Measurements from ENCODE around the gene JUNB. TPM values are rescaled to one million over a fixed set of nuclear protein-coding genes. Genes with fewer than 3 reads are reported as not detected.

JUNB gene
- polyA plus RNA-seq, 1 of the 3 experiments (the other 2 are of a cell fraction), result 224 TPM

DNA sequence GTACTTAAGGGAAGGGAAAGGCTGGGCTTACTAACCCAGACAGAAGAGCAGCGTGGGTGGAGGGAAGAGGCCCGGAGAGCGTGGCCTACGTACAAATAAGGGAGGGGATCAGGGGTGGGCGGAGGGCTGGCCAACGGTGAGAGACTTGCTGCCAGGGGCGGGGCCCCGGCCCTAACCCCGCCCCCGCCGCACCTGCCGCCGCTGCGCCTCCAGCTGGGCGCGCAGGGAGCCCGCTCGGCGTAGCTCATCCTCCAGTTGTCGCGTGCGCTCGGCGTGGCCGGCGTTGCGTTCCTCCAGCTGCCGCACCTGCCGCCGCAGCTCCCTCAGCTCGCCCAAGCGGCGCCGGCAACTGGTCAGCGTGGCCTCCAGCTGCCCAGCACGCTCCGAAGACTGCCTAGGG lies 21.6 kb upstream of the JUNB start:
- Histone ChIP-seq H3K4me2 (no peak overlapping the region), H2AFZ (ENCODE audit: low read depth) (no peak overlapping the region), H3K79me2 (ENCODE audit: insufficient read depth) (no peaks in the 10 kb centered on the region), H4K20me1 (ENCODE audit: insufficient read depth) (no peaks in the 10 kb centered on the region), H3K9me3 (no peaks in the 10 kb centered on the region), H3K4me1 (ENCODE audit: control insufficient read depth in 1 of 2, insufficient read depth in 2 of 2, low read depth in 1 of 2, low read length in 1 of 2) (peaks cover 6 to 23% of the 10 kb centered on the region in 2 experiments; a peak in 1 of 4 replicates), H3F3A (replicated peaks; ENCODE audit: insufficient read depth) (peaks cover 12% of the 10 kb centered on the region), H3K36me3 (replicated peaks in 1 of 2; ENCODE audit: control insufficient read depth in 1 of 2, insufficient read depth in 2 of 2, low read length in 1 of 2) (no peaks in the 10 kb centered on the region), H3K27ac (ENCODE audit: low read depth in 2 of 2, low read length in 1 of 2) (no peak overlapping the region), H3K9ac (no peak overlapping the region), H3K9me2 (no peaks in the 10 kb centered on the region), H3K27me3 (ENCODE audit: insufficient read depth) (no peaks in the 10 kb centered on the region), H3K4me3 (ENCODE audit: low read depth in 2 of 2, low read length in 1 of 2) (no peak overlapping the region)
- DNase-seq, result no peak
- 94% methylated on average over 27 of the region's 37 CpGs for WGBS (ENCODE audit: low lambda C conversion rate)
- POLR2A ChIA-PET, result interaction anchor here (0.8 kb wide), 1 partner anchor 22 kb away, joined by 3 read pairs; no protein-coding TSS in a partner anchor
- CTCF ChIA-PET, result interaction anchor here (1.3 to 17.5 kb wide), 4 partner anchors 10 to 74 kb away, joined by 4 to 321 read pairs (median 40); partner anchors contain the start of genes FBXW9, JUNB, PRDX2 and THSD8
- no peak for TF ChIP-seq FOXJ3 (CRISPR knock-in tag; IDR thresholded peaks at IDR 0.05)
- TF ChIP-seq YY1 (IDR thresholded peaks at IDR 0.05; ENCODE audit: low read depth), result no peak
- no peak for TF ChIP-seq IRF3 (IDR thresholded peaks at IDR 0.05; ENCODE audit: low read depth, low read length)
- TF ChIP-seq, protein P1, sequence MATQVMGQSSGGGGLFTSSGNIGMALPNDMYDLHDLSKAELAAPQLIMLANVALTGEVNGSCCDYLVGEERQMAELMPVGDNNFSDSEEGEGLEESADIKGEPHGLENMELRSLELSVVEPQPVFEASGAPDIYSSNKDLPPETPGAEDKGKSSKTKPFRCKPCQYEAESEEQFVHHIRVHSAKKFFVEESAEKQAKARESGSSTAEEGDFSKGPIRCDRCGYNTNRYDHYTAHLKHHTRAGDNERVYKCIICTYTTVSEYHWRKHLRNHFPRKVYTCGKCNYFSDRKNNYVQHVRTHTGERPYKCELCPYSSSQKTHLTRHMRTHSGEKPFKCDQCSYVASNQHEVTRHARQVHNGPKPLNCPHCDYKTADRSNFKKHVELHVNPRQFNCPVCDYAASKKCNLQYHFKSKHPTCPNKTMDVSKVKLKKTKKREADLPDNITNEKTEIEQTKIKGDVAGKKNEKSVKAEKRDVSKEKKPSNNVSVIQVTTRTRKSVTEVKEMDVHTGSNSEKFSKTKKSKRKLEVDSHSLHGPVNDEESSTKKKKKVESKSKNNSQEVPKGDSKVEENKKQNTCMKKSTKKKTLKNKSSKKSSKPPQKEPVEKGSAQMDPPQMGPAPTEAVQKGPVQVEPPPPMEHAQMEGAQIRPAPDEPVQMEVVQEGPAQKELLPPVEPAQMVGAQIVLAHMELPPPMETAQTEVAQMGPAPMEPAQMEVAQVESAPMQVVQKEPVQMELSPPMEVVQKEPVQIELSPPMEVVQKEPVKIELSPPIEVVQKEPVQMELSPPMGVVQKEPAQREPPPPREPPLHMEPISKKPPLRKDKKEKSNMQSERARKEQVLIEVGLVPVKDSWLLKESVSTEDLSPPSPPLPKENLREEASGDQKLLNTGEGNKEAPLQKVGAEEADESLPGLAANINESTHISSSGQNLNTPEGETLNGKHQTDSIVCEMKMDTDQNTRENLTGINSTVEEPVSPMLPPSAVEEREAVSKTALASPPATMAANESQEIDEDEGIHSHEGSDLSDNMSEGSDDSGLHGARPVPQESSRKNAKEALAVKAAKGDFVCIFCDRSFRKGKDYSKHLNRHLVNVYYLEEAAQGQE (IDR thresholded peaks at IDR 0.05; ENCODE audit: low read depth, low read length), result no peak
- no peak for TF ChIP-seq FOXM1 (IDR thresholded peaks at IDR 0.05; ENCODE audit: low read depth)
- TF ChIP-seq, protein P2, sequence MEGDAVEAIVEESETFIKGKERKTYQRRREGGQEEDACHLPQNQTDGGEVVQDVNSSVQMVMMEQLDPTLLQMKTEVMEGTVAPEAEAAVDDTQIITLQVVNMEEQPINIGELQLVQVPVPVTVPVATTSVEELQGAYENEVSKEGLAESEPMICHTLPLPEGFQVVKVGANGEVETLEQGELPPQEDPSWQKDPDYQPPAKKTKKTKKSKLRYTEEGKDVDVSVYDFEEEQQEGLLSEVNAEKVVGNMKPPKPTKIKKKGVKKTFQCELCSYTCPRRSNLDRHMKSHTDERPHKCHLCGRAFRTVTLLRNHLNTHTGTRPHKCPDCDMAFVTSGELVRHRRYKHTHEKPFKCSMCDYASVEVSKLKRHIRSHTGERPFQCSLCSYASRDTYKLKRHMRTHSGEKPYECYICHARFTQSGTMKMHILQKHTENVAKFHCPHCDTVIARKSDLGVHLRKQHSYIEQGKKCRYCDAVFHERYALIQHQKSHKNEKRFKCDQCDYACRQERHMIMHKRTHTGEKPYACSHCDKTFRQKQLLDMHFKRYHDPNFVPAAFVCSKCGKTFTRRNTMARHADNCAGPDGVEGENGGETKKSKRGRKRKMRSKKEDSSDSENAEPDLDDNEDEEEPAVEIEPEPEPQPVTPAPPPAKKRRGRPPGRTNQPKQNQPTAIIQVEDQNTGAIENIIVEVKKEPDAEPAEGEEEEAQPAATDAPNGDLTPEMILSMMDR (IDR thresholded peaks at IDR 0.05), result no peak
- no peak for TF ChIP-seq RAD21 (IDR thresholded peaks at IDR 0.05; ENCODE audit: low read length)
- TF ChIP-seq TAF1 (IDR thresholded peaks at IDR 0.05; ENCODE audit: borderline replicate concordance, low read depth, low read length), result no peak
- no peak for TF ChIP-seq FOSL2 (IDR thresholded peaks at IDR 0.05; ENCODE audit: borderline replicate concordance, low read depth)
- TF ChIP-seq EP300 (IDR thresholded peaks at IDR 0.05; ENCODE audit: borderline replicate concordance in 1 of 2, low read depth in 1 of 2, low read length in 1 of 2), result no peak
- no peak for TF ChIP-seq JUND (IDR thresholded peaks at IDR 0.05)
- TF ChIP-seq NRF1 (IDR thresholded peaks at IDR 0.05; ENCODE audit: low read depth, low read length), result no peak
- TF ChIP-seq RXRA (IDR thresholded peaks at IDR 0.05; ENCODE audit: borderline replicate concordance, low read depth), result no peak
- TF ChIP-seq, protein P3, sequence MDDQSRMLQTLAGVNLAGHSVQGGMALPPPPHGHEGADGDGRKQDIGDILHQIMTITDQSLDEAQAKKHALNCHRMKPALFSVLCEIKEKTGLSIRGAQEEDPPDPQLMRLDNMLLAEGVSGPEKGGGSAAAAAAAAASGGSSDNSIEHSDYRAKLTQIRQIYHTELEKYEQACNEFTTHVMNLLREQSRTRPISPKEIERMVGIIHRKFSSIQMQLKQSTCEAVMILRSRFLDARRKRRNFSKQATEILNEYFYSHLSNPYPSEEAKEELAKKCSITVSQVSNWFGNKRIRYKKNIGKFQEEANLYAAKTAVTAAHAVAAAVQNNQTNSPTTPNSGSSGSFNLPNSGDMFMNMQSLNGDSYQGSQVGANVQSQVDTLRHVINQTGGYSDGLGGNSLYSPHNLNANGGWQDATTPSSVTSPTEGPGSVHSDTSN (IDR thresholded peaks at IDR 0.05), result no peak
- TF ChIP-seq, protein P4, sequence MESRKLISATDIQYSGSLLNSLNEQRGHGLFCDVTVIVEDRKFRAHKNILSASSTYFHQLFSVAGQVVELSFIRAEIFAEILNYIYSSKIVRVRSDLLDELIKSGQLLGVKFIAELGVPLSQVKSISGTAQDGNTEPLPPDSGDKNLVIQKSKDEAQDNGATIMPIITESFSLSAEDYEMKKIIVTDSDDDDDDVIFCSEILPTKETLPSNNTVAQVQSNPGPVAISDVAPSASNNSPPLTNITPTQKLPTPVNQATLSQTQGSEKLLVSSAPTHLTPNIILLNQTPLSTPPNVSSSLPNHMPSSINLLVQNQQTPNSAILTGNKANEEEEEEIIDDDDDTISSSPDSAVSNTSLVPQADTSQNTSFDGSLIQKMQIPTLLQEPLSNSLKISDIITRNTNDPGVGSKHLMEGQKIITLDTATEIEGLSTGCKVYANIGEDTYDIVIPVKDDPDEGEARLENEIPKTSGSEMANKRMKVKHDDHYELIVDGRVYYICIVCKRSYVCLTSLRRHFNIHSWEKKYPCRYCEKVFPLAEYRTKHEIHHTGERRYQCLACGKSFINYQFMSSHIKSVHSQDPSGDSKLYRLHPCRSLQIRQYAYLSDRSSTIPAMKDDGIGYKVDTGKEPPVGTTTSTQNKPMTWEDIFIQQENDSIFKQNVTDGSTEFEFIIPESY (IDR thresholded peaks at IDR 0.05; ENCODE audit: borderline replicate concordance, low read depth), result no peak
- TF ChIP-seq RFX5 (IDR thresholded peaks at IDR 0.05; ENCODE audit: low read length), result no peak
- TF ChIP-seq USF1 (IDR thresholded peaks at IDR 0.05; ENCODE audit: borderline replicate concordance, low read depth), result no peak
- TF ChIP-seq POLR2AphosphoS5 (IDR thresholded peaks at IDR 0.05; ENCODE audit: low read depth, low read length), result no peak
- no peak for TF ChIP-seq TEAD4 (IDR thresholded peaks at IDR 0.05; ENCODE audit: borderline replicate concordance, insufficient read depth)

Data from SK-N-SH (cell line).